MM.1S (cell line): ENCODE results near the gene WWC2.
"Not testable (repeated sequence)": the region's sequence is repeated elsewhere in the genome, so short reads cannot be mapped to it uniquely, and the experiment has no call there.

ENCODE experiments used
- DNase-seq: peaks from one replicate; pipeline ENCODE4 v3.0.0-alpha.2; 2015
- H2AFZ ChIP-seq: fragments of 300-600 bp; sonication (generic); 2 replicates; pipeline ENCODE4 v1.6.0; 2016; ENCODE audit warnings: antibody characterized with exemption, low read length
- H3F3A ChIP-seq: fragments of 300-600 bp; sonication (generic); 2 replicates; pipeline ENCODE4 v1.6.1; 2016; ENCODE audit warnings: mild to moderate bottlenecking, antibody characterized with exemption, low read length, moderate library complexity, mixed read lengths; ENCODE audit not compliant: insufficient read depth
- H3K27ac ChIP-seq: fragments of 300-600 bp; sonication (generic); 2 replicates; pipeline ENCODE4 v1.5.1; 2016; ENCODE audit warnings: mild to moderate bottlenecking, low read length
- H3K27me3 ChIP-seq: fragments of 300-600 bp; sonication (generic); replicated peaks from 2 replicates; pipeline ENCODE4 v1.6.0; 2016; ENCODE audit warnings: low read length; ENCODE audit not compliant: insufficient read depth
- H3K36me3 ChIP-seq: fragments of 300-600 bp; sonication (generic); replicated peaks from 2 replicates; pipeline ENCODE4 v1.6.1; 2016; ENCODE audit warnings: mild to moderate bottlenecking, low read length, mixed read lengths; ENCODE audit not compliant: insufficient read depth
- H3K4me1 ChIP-seq: fragments of 300-600 bp; sonication (generic); 2 replicates; pipeline ENCODE4 v1.6.1; 2016; ENCODE audit warnings: low read length, mixed read lengths
- H3K4me2 ChIP-seq: fragments of 300-600 bp; sonication (generic); 2 replicates; pipeline ENCODE4 v1.6.0; 2016; ENCODE audit warnings: low read depth, low read length
- H3K4me3 ChIP-seq: fragments of 300-600 bp; sonication (generic); 2 replicates; pipeline ENCODE4 v1.5.1; 2016; ENCODE audit warnings: low read length, mixed read lengths
- H3K79me2 ChIP-seq: fragments of 300-600 bp; sonication (generic); 2 replicates; pipeline ENCODE4 v1.6.1; 2016; ENCODE audit warnings: mixed run types, low read length, mixed read lengths
- H3K9ac ChIP-seq: fragments of 300-600 bp; sonication (generic); 2 replicates; pipeline ENCODE4 v1.6.1; 2016; ENCODE audit warnings: low read length, mixed read lengths
- H3K9me2 ChIP-seq: fragments of 300-600 bp; sonication (generic); replicated peaks from 2 replicates; pipeline ENCODE4 v1.6.1; 2016; ENCODE audit warnings: mild to moderate bottlenecking, low read length, mixed read lengths; ENCODE audit not compliant: insufficient read depth
- H3K9me3 ChIP-seq: fragments of 300-600 bp; sonication (generic); replicated peaks from 2 replicates; pipeline ENCODE4 v1.6.1; 2016; ENCODE audit warnings: mild to moderate bottlenecking, low read length, mixed read lengths; ENCODE audit not compliant: insufficient read depth
- H4K20me1 ChIP-seq: fragments of 300-600 bp; sonication (generic); 2 replicates; pipeline ENCODE4 v1.6.1; 2016; ENCODE audit warnings: mild to moderate bottlenecking, low read length, moderate library complexity, mixed read lengths; ENCODE audit not compliant: insufficient read depth
- EZH2 ChIP-seq: fragments of 300-600 bp; sonication (generic); optimal IDR thresholded peaks from 2 replicates; pipeline ENCODE3; 2017; ENCODE audit warnings: low read depth, mild to moderate bottlenecking, antibody characterized with exemption, low read length, mixed read lengths
- EZH2phosphoT487 ChIP-seq: fragments of 300-600 bp; sonication (generic); IDR thresholded peaks from 2 replicates; pipeline ENCODE4 v1.6.1; 2018; ENCODE audit warnings: antibody characterized with exemption, low read length
- TF ChIP-seq, protein P1 (sequence below): fragments of 300-600 bp; sonication (generic); IDR thresholded peaks from 2 replicates; pipeline ENCODE4 v1.5.1; 2016; ENCODE audit warnings: antibody characterized with exemption, low read length, mixed read lengths

WWC2 gene

DNA sequence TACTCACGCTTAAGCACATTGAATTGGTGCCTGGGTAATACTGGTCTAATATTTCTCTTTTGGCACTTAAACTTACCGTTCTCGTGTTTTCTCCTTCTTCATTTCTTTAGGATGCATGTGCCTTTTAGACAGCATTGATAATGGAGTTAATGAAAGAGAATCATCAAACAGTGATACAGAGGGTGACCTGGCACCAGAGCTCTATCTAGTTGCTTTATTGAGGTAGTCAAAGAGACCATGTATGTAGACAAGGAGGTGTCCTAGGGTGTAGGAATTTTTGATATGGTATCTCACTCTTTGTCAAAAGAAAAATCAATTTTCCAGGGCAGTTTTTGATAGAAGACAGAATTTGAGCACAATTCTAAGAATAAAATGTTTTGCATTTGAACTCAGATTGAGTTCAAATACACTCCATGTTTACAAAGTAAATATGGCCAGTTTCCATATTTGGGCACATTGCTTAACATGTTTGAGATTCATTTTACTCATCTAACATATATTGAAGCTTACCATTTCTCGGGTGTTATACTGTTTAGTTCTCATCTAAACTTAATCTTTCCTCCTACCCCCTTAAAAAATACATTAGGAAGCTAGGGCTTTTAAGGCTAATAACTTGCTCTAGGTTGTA, 92.0 kb downstream of the WWC2 start:
- Histone ChIP-seq H3F3A (no peaks in the 10 kb centered on the region), H3K4me1 (no peaks in the 10 kb centered on the region), H3K27me3 (no peaks in the 10 kb centered on the region), H3K9ac (no peak overlapping the region), H4K20me1 (no peaks in the 10 kb centered on the region), H3K4me2 (no peak overlapping the region), H3K4me3 (no peak overlapping the region), H3K9me2 (no peaks in the 10 kb centered on the region), H2AFZ (no peak overlapping the region), H3K36me3 (no peaks in the 10 kb centered on the region), H3K9me3 (no peaks in the 10 kb centered on the region), H3K27ac (no peak overlapping the region), H3K79me2 (no peaks in the 10 kb centered on the region)
- TF ChIP-seq EZH2: no peak
- TF ChIP-seq EZH2phosphoT487: no peak
- TF ChIP-seq, protein P1, sequence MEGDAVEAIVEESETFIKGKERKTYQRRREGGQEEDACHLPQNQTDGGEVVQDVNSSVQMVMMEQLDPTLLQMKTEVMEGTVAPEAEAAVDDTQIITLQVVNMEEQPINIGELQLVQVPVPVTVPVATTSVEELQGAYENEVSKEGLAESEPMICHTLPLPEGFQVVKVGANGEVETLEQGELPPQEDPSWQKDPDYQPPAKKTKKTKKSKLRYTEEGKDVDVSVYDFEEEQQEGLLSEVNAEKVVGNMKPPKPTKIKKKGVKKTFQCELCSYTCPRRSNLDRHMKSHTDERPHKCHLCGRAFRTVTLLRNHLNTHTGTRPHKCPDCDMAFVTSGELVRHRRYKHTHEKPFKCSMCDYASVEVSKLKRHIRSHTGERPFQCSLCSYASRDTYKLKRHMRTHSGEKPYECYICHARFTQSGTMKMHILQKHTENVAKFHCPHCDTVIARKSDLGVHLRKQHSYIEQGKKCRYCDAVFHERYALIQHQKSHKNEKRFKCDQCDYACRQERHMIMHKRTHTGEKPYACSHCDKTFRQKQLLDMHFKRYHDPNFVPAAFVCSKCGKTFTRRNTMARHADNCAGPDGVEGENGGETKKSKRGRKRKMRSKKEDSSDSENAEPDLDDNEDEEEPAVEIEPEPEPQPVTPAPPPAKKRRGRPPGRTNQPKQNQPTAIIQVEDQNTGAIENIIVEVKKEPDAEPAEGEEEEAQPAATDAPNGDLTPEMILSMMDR: no peak
- no peak for DNase-seq

DNA sequence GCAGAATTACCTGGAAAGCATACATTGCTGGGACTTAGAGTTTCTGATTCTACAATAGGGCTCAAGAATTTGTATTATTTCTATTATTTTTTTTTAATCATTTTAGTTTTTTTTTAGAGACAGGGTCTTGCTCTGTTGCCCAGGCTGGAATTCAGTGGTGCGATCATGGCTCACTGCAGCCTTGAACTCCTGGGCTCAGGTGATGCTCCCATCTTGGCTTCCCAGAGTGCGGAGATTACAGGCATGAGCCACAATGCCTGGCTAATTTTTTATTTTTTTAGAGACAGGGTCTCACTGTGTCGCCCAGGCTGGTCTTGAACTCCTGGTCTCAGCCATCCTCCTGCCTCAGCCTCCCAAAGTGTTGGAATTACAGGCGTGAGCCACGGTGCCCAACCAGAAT, 92.6 kb downstream of the WWC2 start:
- Histone ChIP-seq H3F3A (no peaks in the 10 kb centered on the region), H3K79me2 (no peaks in the 10 kb centered on the region), H3K27me3 (no peaks in the 10 kb centered on the region), H4K20me1 (no peaks in the 10 kb centered on the region), H3K4me2 (no peak overlapping the region), H3K27ac (no peak overlapping the region), H3K4me1 (no peaks in the 10 kb centered on the region), H3K36me3 (no peaks in the 10 kb centered on the region), H2AFZ (no peak overlapping the region), H3K9me3 (no peaks in the 10 kb centered on the region), H3K9me2 (no peaks in the 10 kb centered on the region), H3K9ac (no peak overlapping the region), H3K4me3 (no peak overlapping the region)
- DNase-seq: no peak
- TF ChIP-seq EZH2phosphoT487 (no peak), EZH2 (no peak)
- TF ChIP-seq, protein P1: no peak

DNA sequence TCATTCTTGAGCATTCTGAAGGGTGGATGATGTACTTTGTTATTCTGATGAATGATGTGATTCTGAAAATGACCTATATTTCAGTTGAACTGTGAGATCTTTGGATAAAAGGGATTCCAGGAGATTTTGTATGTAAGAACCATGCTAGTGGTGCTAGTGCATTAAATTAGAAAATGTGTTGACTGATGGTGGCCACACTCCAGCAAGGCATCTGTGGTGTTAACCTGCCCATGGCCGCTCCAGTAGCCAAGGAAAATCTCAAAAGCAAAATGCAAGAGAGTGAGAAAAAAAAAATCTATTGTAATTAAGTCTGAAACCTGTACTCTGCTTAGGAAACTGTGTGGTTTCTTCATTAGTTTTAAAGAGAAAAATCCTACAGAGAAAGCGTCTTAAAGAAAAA, 93.5 kb downstream of the WWC2 start:
- Histone ChIP-seq H3K9ac (no peak overlapping the region), H3K79me2 (no peaks in the 10 kb centered on the region)
- TF ChIP-seq EZH2phosphoT487: no peak
- TF ChIP-seq, protein P1: no peak
- no peak for TF ChIP-seq EZH2

DNA sequence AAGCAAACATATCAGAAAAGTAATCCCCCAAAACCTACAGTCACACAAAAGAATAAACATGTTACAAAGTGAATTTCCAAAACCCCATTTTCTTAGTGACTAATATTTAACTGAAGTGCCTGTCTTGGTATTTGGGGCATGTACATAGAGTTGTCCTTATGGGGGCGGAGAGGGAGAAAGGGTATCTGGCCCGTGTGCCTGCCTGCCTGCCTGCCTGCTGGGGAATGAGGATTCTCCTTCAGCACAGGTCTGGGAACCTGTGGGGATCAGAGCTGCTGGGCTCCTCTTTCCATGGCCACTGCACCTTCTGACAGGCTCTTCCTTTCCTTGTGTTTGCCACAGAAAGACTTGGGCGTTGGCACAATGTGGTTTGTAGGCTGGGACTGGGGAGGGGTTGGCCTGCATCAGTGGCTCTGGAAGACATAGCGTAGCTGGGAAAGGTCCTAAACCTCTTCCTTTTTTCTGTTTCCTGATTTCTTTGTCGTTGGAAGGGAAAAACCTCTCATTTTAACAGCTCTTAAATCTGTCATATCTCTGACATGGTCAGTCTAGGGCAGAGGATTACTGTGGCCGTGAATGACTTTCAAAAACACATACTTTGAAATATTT, 94.8 kb downstream of the WWC2 start:
- DNase-seq, H3K79me2 ChIP-seq: not testable (repeated sequence)

More for the DNA sequence above, 93.5 kb downstream of the WWC2 start:
- no peaks in the 10 kb centered on the region for H3K4me1 ChIP-seq
- no peaks in the 10 kb centered on the region for H3K36me3 ChIP-seq
- no peaks in the 10 kb centered on the region for H3K9me2 ChIP-seq
- H3K4me2 ChIP-seq: no peak overlapping the region
- no peaks in the 10 kb centered on the region for H4K20me1 ChIP-seq
- H3K4me3 ChIP-seq: no peak overlapping the region
- no peak for DNase-seq
- H3K27me3 ChIP-seq: no peaks in the 10 kb centered on the region
- H3F3A ChIP-seq: no peaks in the 10 kb centered on the region
- no peaks in the 10 kb centered on the region for H3K9me3 ChIP-seq
- H3K27ac ChIP-seq: no peak overlapping the region
- H2AFZ ChIP-seq: no peak overlapping the region

More for the DNA sequence above, 94.8 kb downstream of the WWC2 start:
- H3K9ac ChIP-seq, H3K9me3 ChIP-seq, H3K27ac ChIP-seq, H3K4me2 ChIP-seq, H2AFZ ChIP-seq, H3K36me3 ChIP-seq, H3K4me3 ChIP-seq, H3K27me3 ChIP-seq, H3K4me1 ChIP-seq, H3F3A ChIP-seq, H3K9me2 ChIP-seq, H4K20me1 ChIP-seq: not testable (repeated sequence)
